ENCODE results near the gene DNMBP. TPM values are rescaled to one million over a fixed set of nuclear protein-coding genes. Genes with fewer than 3 reads are reported as not detected.

DNMBP gene
- total and polyA plus RNA-seq, 2 experiments from 2014 or later, result 13.4 to 31.2 TPM

DNA sequence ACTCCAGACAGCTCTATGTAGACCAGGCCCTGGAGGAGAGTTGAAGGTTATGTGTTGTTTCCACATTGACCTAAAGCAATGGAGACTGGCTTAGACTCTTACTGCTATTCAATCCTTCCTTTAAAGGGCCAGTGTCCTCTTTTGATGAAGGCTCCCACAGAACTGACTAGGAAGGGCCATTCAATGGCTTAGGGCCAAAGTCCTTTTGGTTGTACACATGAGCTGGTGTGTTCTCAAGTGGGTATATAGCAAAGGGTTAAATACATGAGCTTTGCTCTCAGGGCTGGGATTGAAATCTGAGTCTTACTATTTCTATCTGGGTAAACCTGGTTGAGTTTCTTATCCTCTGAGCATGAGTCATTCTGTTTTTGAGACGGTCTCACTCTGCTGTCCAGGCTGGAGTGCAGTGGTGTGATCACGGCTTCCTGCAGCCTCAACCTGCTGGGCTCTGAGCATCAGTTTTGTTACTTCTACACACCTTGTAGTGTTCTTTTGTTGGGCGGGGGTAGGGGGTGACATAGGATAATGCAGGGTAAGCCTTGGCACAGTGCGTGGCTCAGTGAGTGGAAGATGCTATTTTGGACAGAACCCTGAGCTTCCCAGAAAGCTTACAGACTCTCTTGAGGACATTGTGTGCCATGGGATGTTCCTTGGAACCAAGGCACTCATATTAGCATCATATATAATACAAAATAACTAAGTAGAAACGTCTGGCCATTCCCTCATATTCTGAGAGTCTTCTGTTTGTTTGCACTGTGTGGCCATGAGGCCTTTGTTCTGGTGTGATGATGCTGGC lies 137.2 kb downstream of the DNMBP start:
- Histone ChIP-seq H3F3A (replicated peaks; ENCODE audit: low read depth) (peaks cover 17% of the 10 kb centered on the region), H3K79me2 (replicated peaks; ENCODE audit: insufficient read depth) (no peaks in the 10 kb centered on the region), H3K27me3 (ENCODE audit: insufficient read depth) (no peaks in the 10 kb centered on the region), H3K4me2 (no peak overlapping the region), H4K20me1 (replicated peaks; ENCODE audit: insufficient read depth) (no peaks in the 10 kb centered on the region; the same call in none of the 2 replicates), H3K4me1 (ENCODE audit: insufficient read depth) (no peaks in the 10 kb centered on the region), H3K9me2 (ENCODE audit: insufficient read depth) (no peaks in the 10 kb centered on the region), H3K36me3 (ENCODE audit: insufficient read depth) (peaks cover 23% of the 10 kb centered on the region), H3K4me3 (no peak overlapping the region), H3K27ac (ENCODE audit: low read depth) (no peak overlapping the region), H2AFZ (no peak overlapping the region)
- no peak overlapping the region for H3K27ac Mint-ChIP-seq
- TF ChIP-seq EZH2phosphoT487 (IDR thresholded peaks at IDR 0.05; ENCODE audit: unreplicated experiment), result no peak
- TF ChIP-seq POLR2AphosphoS5 (IDR thresholded peaks at IDR 0.05; ENCODE audit: low read depth), result no peak
- TF ChIP-seq ZNF114 (CRISPR knock-in tag; IDR thresholded peaks at IDR 0.05), result no peak
- TF ChIP-seq, protein P1, sequence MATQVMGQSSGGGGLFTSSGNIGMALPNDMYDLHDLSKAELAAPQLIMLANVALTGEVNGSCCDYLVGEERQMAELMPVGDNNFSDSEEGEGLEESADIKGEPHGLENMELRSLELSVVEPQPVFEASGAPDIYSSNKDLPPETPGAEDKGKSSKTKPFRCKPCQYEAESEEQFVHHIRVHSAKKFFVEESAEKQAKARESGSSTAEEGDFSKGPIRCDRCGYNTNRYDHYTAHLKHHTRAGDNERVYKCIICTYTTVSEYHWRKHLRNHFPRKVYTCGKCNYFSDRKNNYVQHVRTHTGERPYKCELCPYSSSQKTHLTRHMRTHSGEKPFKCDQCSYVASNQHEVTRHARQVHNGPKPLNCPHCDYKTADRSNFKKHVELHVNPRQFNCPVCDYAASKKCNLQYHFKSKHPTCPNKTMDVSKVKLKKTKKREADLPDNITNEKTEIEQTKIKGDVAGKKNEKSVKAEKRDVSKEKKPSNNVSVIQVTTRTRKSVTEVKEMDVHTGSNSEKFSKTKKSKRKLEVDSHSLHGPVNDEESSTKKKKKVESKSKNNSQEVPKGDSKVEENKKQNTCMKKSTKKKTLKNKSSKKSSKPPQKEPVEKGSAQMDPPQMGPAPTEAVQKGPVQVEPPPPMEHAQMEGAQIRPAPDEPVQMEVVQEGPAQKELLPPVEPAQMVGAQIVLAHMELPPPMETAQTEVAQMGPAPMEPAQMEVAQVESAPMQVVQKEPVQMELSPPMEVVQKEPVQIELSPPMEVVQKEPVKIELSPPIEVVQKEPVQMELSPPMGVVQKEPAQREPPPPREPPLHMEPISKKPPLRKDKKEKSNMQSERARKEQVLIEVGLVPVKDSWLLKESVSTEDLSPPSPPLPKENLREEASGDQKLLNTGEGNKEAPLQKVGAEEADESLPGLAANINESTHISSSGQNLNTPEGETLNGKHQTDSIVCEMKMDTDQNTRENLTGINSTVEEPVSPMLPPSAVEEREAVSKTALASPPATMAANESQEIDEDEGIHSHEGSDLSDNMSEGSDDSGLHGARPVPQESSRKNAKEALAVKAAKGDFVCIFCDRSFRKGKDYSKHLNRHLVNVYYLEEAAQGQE (IDR thresholded peaks at IDR 0.05; ENCODE audit: unreplicated experiment), result no peak
- TF ChIP-seq, protein P2, sequence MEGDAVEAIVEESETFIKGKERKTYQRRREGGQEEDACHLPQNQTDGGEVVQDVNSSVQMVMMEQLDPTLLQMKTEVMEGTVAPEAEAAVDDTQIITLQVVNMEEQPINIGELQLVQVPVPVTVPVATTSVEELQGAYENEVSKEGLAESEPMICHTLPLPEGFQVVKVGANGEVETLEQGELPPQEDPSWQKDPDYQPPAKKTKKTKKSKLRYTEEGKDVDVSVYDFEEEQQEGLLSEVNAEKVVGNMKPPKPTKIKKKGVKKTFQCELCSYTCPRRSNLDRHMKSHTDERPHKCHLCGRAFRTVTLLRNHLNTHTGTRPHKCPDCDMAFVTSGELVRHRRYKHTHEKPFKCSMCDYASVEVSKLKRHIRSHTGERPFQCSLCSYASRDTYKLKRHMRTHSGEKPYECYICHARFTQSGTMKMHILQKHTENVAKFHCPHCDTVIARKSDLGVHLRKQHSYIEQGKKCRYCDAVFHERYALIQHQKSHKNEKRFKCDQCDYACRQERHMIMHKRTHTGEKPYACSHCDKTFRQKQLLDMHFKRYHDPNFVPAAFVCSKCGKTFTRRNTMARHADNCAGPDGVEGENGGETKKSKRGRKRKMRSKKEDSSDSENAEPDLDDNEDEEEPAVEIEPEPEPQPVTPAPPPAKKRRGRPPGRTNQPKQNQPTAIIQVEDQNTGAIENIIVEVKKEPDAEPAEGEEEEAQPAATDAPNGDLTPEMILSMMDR (conservative IDR thresholded peaks at IDR 0.05; ENCODE audit: low read depth in 2 of 2), result no peak
- TF ChIP-seq, protein P3, sequence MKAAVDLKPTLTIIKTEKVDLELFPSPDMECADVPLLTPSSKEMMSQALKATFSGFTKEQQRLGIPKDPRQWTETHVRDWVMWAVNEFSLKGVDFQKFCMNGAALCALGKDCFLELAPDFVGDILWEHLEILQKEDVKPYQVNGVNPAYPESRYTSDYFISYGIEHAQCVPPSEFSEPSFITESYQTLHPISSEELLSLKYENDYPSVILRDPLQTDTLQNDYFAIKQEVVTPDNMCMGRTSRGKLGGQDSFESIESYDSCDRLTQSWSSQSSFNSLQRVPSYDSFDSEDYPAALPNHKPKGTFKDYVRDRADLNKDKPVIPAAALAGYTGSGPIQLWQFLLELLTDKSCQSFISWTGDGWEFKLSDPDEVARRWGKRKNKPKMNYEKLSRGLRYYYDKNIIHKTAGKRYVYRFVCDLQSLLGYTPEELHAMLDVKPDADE (IDR thresholded peaks at IDR 0.05), result no peak
- no peak for TF ChIP-seq EZH2 (IDR thresholded peaks at IDR 0.05; ENCODE audit: low read depth, unreplicated experiment)
- TF ChIP-seq, protein P4, sequence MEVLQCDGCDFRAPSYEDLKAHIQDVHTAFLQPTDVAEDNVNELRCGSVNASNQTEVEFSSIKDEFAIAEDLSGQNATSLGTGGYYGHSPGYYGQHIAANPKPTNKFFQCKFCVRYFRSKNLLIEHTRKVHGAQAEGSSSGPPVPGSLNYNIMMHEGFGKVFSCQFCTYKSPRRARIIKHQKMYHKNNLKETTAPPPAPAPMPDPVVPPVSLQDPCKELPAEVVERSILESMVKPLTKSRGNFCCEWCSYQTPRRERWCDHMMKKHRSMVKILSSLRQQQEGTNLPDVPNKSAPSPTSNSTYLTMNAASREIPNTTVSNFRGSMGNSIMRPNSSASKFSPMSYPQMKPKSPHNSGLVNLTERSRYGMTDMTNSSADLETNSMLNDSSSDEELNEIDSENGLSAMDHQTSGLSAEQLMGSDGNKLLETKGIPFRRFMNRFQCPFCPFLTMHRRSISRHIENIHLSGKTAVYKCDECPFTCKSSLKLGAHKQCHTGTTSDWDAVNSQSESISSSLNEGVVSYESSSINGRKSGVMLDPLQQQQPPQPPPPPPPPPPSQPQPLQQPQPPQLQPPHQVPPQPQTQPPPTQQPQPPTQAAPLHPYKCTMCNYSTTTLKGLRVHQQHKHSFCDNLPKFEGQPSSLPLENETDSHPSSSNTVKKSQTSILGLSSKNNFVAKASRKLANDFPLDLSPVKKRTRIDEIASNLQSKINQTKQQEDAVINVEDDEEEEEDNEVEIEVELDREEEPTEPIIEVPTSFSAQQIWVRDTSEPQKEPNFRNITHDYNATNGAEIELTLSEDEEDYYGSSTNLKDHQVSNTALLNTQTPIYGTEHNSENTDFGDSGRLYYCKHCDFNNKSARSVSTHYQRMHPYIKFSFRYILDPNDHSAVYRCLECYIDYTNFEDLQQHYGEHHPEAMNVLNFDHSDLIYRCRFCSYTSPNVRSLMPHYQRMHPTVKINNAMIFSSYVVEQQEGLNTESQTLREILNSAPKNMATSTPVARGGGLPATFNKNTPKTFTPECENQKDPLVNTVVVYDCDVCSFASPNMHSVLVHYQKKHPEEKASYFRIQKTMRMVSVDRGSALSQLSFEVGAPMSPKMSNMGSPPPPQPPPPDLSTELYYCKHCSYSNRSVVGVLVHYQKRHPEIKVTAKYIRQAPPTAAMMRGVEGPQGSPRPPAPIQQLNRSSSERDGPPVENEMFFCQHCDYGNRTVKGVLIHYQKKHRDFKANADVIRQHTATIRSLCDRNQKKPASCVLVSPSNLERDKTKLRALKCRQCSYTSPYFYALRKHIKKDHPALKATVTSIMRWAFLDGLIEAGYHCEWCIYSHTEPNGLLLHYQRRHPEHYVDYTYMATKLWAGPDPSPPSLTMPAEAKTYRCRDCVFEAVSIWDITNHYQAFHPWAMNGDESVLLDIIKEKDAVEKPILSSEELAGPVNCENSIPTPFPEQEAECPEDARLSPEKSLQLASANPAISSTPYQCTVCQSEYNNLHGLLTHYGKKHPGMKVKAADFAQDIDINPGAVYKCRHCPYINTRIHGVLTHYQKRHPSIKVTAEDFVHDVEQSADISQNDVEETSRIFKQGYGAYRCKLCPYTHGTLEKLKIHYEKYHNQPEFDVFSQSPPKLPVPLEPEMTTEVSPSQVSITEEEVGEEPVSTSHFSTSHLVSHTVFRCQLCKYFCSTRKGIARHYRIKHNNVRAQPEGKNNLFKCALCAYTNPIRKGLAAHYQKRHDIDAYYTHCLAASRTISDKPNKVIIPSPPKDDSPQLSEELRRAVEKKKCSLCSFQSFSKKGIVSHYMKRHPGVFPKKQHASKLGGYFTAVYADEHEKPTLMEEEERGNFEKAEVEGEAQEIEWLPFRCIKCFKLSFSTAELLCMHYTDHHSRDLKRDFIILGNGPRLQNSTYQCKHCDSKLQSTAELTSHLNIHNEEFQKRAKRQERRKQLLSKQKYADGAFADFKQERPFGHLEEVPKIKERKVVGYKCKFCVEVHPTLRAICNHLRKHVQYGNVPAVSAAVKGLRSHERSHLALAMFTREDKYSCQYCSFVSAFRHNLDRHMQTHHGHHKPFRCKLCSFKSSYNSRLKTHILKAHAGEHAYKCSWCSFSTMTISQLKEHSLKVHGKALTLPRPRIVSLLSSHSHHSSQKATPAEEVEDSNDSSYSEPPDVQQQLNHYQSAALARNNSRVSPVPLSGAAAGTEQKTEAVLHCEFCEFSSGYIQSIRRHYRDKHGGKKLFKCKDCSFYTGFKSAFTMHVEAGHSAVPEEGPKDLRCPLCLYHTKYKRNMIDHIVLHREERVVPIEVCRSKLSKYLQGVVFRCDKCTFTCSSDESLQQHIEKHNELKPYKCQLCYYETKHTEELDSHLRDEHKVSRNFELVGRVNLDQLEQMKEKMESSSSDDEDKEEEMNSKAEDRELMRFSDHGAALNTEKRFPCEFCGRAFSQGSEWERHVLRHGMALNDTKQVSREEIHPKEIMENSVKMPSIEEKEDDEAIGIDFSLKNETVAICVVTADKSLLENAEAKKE (CRISPR knock-in tag; IDR thresholded peaks at IDR 0.05), result no peak
- no peak for TF ChIP-seq JUNB (IDR thresholded peaks at IDR 0.05; ENCODE audit: unreplicated experiment)
- no peak for DNase-seq (ENCODE audit: low spot score)
- H3K36me3 Mint-ChIP-seq (ENCODE audit: low read depth), result peaks cover 24% of the 10 kb centered on the region
- no peak for ATAC-seq
- H3K4me1 Mint-ChIP-seq, result no peaks in the 10 kb centered on the region; the same call in 1 of the 3 replicates
- no peaks in the 10 kb centered on the region; the same call in 2 of the 3 replicates for H3K9me3 Mint-ChIP-seq
- no peak overlapping the region for H3K4me3 Mint-ChIP-seq
- peaks cover 3% of the 10 kb centered on the region for H3K27me3 Mint-ChIP-seq (ENCODE audit: insufficient read depth, low read depth, poor library complexity)

Data from GM23338 (cell line).